Nephron (organoid): ENCODE measurements around the gene LASP1.
A peak's percentile ranks its signal among the peaks of the same experiment; 100 is the strongest.

Source experiments
- H3K27ac Mint-ChIP-seq, 3 experiments: 2 replicates each; pipeline ENCODE4 v1.8.0; 2020; ENCODE audit warnings: mixed read lengths in 3 of 3, mild to moderate bottlenecking in 2 of 3, moderate library complexity in 1 of 3
- H3K27me3 Mint-ChIP-seq: 2 replicates; pipeline ENCODE4 v1.8.0; 2021; ENCODE audit warnings: low read depth, mild to moderate bottlenecking, moderate library complexity, mixed read lengths
- H3K36me3 Mint-ChIP-seq: 2 replicates; pipeline ENCODE4 v1.8.0; 2020; ENCODE audit warnings: low read depth, mixed read lengths
- H3K4me1 Mint-ChIP-seq: 2 replicates; pipeline ENCODE4 v1.8.0; 2020; ENCODE audit warnings: mixed read lengths
- H3K4me3 Mint-ChIP-seq, 3 experiments: 2 replicates each; pipeline ENCODE4 v1.8.0; 2020; ENCODE audit warnings: mild to moderate bottlenecking in 3 of 3, mixed read lengths in 3 of 3, moderate library complexity in 2 of 3
- H3K9me3 Mint-ChIP-seq: 2 replicates; pipeline ENCODE4 v1.8.0; 2020; ENCODE audit warnings: mixed read lengths
- TF ChIP-seq, protein P1 (sequence below), 3 experiments: fragments of 200-600 bp; sonication (generic); IDR thresholded peaks; one replicate each; pipeline ENCODE4 v1.5.0; 2021; ENCODE audit warnings: antibody characterized with exemption in 3 of 3; ENCODE audit not compliant: unreplicated experiment in 3 of 3

LASP1 gene

DNA sequence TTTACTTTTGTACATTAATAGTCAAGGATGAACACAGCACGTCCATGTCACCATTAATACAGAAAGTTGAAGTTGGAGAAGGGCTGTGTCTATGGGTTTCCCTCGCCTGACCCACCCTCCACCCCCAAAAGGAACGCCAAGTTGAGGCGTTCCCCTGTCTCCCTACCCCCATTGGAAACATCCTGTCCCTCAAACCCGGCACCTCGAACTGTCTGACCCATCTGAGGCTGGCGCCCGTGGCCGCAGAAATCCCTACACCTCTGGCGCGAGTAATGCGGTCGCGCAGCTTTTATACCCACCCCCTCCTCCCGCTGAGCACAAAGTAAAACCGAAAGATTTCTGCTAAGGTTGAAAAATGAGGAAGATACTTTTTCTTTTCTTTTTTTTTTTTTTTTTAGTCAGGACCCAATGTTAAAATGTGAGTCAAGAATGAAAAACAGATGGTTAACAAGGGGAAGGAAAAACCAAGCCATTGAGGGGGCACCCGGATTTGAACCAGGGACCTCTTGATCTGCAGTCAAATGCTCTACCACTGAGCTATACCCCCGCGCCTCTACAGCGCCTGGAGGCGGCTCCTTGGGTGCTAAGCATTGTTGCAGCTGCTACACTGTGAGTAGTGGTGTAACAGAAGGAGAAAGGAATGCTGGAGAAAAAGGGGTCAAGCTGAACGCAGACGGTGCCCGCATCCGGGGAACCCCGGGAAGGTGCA is 887 bp upstream of the LASP1 start:
- peak overlapping the region; percentile 99 to 100 (median 100) for H3K4me3 Mint-ChIP-seq
- TF ChIP-seq, protein P1, sequence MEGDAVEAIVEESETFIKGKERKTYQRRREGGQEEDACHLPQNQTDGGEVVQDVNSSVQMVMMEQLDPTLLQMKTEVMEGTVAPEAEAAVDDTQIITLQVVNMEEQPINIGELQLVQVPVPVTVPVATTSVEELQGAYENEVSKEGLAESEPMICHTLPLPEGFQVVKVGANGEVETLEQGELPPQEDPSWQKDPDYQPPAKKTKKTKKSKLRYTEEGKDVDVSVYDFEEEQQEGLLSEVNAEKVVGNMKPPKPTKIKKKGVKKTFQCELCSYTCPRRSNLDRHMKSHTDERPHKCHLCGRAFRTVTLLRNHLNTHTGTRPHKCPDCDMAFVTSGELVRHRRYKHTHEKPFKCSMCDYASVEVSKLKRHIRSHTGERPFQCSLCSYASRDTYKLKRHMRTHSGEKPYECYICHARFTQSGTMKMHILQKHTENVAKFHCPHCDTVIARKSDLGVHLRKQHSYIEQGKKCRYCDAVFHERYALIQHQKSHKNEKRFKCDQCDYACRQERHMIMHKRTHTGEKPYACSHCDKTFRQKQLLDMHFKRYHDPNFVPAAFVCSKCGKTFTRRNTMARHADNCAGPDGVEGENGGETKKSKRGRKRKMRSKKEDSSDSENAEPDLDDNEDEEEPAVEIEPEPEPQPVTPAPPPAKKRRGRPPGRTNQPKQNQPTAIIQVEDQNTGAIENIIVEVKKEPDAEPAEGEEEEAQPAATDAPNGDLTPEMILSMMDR (IDR thresholded peaks at IDR 0.05; ENCODE audit: unreplicated experiment in 3 of 3): no peak

GRCh38 chr17:38870259-38871165 is 654 bp downstream of the LASP1 start:
- TF ChIP-seq, protein P1 (IDR thresholded peaks at IDR 0.05; ENCODE audit: unreplicated experiment in 3 of 3): no peak
- Mint-ChIP-seq H3K36me3 (no peaks in the 10 kb centered on the region), H3K4me3 (peak overlapping the region; percentile 99 to 100 (median 99)), H3K9me3 (no peaks in the 10 kb centered on the region), H3K27ac (peak overlapping the region; percentile 97 to 100 (median 99)), H3K27me3 (peaks cover 8% of the 10 kb centered on the region), H3K4me1 (peaks cover 57% of the 10 kb centered on the region)

More for the DNA sequence above, 887 bp upstream of the LASP1 start:
- peak overlapping the region; percentile 100 for H3K27ac Mint-ChIP-seq
- peaks cover 8% of the 10 kb centered on the region for H3K27me3 Mint-ChIP-seq
- no peaks in the 10 kb centered on the region for H3K9me3 Mint-ChIP-seq
- no peaks in the 10 kb centered on the region for H3K36me3 Mint-ChIP-seq
- H3K4me1 Mint-ChIP-seq: peaks cover 44% of the 10 kb centered on the region

DNA sequence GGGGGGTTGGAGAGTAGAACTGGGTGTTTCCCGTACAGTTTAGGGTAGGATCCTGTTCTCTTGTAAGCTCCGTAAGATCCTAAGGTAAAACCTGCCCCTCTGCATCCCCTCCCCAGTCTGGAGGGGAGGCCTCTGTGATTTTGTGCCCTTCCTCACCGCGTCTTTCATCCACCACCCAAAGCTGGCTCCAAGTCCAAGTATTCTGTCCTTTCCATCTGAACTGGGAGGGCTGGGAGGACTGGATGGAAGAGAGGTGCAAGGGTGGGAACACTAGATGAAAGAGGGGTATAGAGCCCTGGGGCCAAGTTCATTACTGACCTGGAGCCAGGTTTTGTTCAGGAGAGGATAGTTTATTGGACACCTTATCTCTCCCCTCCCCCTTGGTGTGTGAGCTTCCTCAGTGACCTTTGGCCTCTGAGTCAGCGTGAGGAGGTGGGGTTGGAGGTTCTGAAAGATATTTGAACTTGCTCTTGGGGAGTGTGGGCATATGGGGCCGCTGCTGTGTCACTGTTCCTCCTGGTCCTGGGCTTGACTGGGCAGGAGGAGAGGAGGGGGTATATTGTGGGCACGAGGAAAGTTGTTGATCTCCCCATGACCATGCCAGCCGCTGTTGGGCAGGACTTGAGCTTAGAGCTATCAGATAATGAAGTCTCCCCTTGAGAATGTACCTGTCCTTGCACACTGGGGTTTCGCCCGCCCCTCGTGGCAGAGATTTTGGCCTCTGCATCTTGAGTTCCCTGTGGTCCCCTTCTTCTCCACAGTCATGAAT is 1.6 kb downstream of the LASP1 start:
- H3K4me1 Mint-ChIP-seq: peaks cover 60% of the 10 kb centered on the region
- H3K36me3 Mint-ChIP-seq: no peaks in the 10 kb centered on the region
- TF ChIP-seq, protein P1 (IDR thresholded peaks at IDR 0.05; ENCODE audit: unreplicated experiment in 3 of 3): no peak
- H3K4me3 Mint-ChIP-seq: peak overlapping the region; percentile 92 to 99 (median 99)
- no peaks in the 10 kb centered on the region for H3K9me3 Mint-ChIP-seq
- H3K27me3 Mint-ChIP-seq: peaks cover 8% of the 10 kb centered on the region
- H3K27ac Mint-ChIP-seq: peak overlapping the region; percentile 90 to 100 (median 96)

DNA sequence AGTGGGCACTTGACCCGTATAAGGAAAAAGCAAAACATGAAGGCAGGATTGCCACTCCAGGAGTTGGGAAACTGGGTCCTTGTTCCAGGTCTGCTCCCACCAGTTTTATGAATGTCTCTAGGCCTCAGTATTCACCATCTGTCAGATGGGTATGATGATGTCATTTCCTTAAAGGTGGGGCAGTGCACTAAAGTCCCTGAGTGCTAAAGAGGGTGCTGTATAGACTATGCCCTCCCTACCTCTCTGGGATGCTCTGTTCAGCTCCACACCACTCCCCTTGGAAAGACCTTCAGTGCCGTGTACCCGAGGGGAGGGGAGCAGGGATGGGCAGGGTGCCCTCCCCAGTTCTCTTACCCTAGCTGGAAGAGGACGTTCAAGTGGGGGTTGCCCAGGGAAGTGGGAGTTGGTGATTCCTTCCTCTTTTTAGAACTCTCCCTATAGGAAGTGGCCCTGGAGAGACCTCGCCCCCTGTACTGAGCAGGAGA is 2.2 kb downstream of the LASP1 start:
- H3K9me3 Mint-ChIP-seq: no peaks in the 10 kb centered on the region
- H3K36me3 Mint-ChIP-seq: no peaks in the 10 kb centered on the region
- H3K4me3 Mint-ChIP-seq: peak overlapping the region; percentile 92 to 99 (median 99)
- TF ChIP-seq, protein P1 (IDR thresholded peaks at IDR 0.05; ENCODE audit: unreplicated experiment in 3 of 3): no peak
- H3K4me1 Mint-ChIP-seq: peaks cover 60% of the 10 kb centered on the region
- H3K27ac Mint-ChIP-seq: peak overlapping the region; percentile 90 to 100 (median 96)
- peaks cover 11% of the 10 kb centered on the region for H3K27me3 Mint-ChIP-seq

DNA sequence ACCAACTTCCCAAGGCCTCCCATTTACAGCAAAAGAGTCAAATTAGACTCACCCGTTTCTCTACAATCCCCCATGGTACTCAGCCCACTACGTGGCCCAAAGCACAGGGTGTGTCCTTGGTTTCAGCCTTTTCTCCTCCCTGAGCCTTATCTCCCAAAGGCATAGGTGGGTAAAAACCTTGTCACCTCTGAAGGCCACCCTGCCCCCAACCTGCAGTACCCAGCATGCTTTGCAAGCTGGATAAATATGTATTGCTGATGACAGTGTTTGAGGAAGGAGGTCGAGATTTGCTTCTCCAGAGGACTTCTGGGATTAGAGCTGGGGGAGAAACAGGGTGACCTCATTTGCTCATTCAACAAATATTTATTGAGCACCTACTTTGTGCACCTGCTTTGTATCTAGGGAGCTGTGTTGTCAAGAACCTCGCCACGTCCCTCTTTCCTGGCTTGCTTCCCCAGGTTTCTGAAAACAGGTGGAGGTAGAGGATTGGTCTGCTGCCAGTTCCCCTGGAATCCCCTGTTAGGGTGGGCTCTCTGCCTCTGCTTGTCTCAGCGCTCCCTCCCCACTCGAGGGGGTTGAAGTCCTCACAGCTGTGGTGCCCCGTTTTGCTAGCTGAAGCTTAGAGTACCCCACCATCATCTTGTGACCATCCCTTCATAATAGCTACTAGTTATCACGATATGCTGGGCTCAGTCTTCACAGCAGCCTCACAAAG is 3.0 kb downstream of the LASP1 start:
- TF ChIP-seq, protein P1 (IDR thresholded peaks at IDR 0.05; ENCODE audit: unreplicated experiment in 3 of 3): no peak
- Mint-ChIP-seq H3K4me1 (peaks cover 54% of the 10 kb centered on the region), H3K4me3 (peak overlapping the region; percentile 92 to 99 (median 99)), H3K36me3 (peaks cover under 1% of the 10 kb centered on the region), H3K27ac (peak overlapping the region; percentile 74 to 100 (median 74)), H3K27me3 (peaks cover 7% of the 10 kb centered on the region), H3K9me3 (no peaks in the 10 kb centered on the region)
